Liver (tissue), 9 donors: ENCODE measurements around the gene NXPE1. TPM values are rescaled to one million over a fixed set of nuclear protein-coding genes. Genes with fewer than 3 reads are reported as not detected.

Experiments
- DNase-seq: peaks from one replicate; pipeline ENCODE4 v3.0.0-alpha.2; 2017; ENCODE audit warnings: low spot score
- H3K27ac ChIP-seq, 2 donors: one replicate each; pipeline ENCODE4 v1.7.0; 2013; ENCODE audit warnings: inconsistent platforms in 2 of 2, low read length in 2 of 2, control low read depth in 1 of 2, low read depth in 1 of 2, mild to moderate bottlenecking in 1 of 2
- H3K27me3 ChIP-seq, 4 donors: one replicate each; pipeline versions ENCODE4 v1.6.1 to v1.7.0; 2013; ENCODE audit warnings: low read length in 3 of 4, inconsistent platforms in 1 of 4, mild to moderate bottlenecking in 1 of 4, moderate library complexity in 1 of 4; ENCODE audit not compliant: control insufficient read depth in 4 of 4, insufficient read depth in 4 of 4
- H3K36me3 ChIP-seq, 4 donors: one replicate each; pipeline versions ENCODE4 v1.6.1 to v1.7.0; 2013; ENCODE audit warnings: low read length in 3 of 4, mild to moderate bottlenecking in 3 of 4, low read depth in 1 of 4, moderate library complexity in 1 of 4; ENCODE audit not compliant: control insufficient read depth in 4 of 4, insufficient read depth in 3 of 4
- H3K4me1 ChIP-seq, 4 donors: one replicate each; pipeline versions ENCODE4 v1.6.1 to v1.7.0; 2013; ENCODE audit warnings: low read length in 3 of 4, mild to moderate bottlenecking in 3 of 4, moderate library complexity in 1 of 4; ENCODE audit not compliant: control insufficient read depth in 4 of 4, insufficient read depth in 4 of 4
- H3K4me3 ChIP-seq, 3 donors: one replicate each; pipeline versions ENCODE4 v1.6.1 to v1.7.0; 2013; ENCODE audit warnings: low read length in 3 of 3, control low read depth in 1 of 3, low read depth in 1 of 3, mild to moderate bottlenecking in 1 of 3
- H3K9ac ChIP-seq, 2 donors: one replicate each; pipeline ENCODE4 v1.7.0; 2013; ENCODE audit warnings: low read length in 2 of 2, mild to moderate bottlenecking in 2 of 2, moderate library complexity in 2 of 2, control low read depth in 1 of 2, low read depth in 1 of 2
- H3K9me3 ChIP-seq, 4 donors: one replicate each; pipeline versions ENCODE4 v1.6.1 to v1.7.0; 2013; ENCODE audit warnings: low read length in 3 of 4; ENCODE audit not compliant: control insufficient read depth in 4 of 4
- EGR1 ChIP-seq, 2 donors: IDR thresholded peaks; 2 replicates each; pipeline ENCODE4 v1.6.1; 2016 to 2018; ENCODE audit warnings: antibody characterized with exemption in 2 of 2, low read depth in 2 of 2
- FOXA1 ChIP-seq: IDR thresholded peaks from 2 replicates; pipeline ENCODE4 v1.6.1; 2016; ENCODE audit warnings: antibody characterized with exemption
- FOXA2 ChIP-seq: IDR thresholded peaks from 2 replicates; pipeline ENCODE4 v1.6.1; 2016; ENCODE audit warnings: antibody characterized with exemption
- GABPA ChIP-seq, 2 donors: IDR thresholded peaks in 1 of 2; conservative IDR thresholded peaks in 1 of 2; 2 replicates each; pipeline ENCODE4 v1.6.1; 2016; ENCODE audit warnings: antibody characterized with exemption in 2 of 2, mild to moderate bottlenecking in 1 of 2, moderate library complexity in 1 of 2
- HNF4G ChIP-seq: IDR thresholded peaks from 2 replicates; pipeline ENCODE4 v1.6.1; 2016; ENCODE audit warnings: antibody characterized with exemption
- JUND ChIP-seq, 2 donors: IDR thresholded peaks; 2 replicates each; pipeline ENCODE4 v1.6.1; 2016; ENCODE audit warnings: antibody characterized with exemption in 2 of 2
- NR2F2 ChIP-seq: IDR thresholded peaks from 2 replicates; pipeline ENCODE4 v1.6.1; 2016; ENCODE audit warnings: antibody characterized with exemption
- RAD21 ChIP-seq, 2 donors: IDR thresholded peaks; 2 replicates each; pipeline ENCODE4 v1.6.1; 2016; ENCODE audit warnings: antibody characterized with exemption in 2 of 2, mild to moderate bottlenecking in 2 of 2
- REST ChIP-seq: IDR thresholded peaks from 2 replicates; pipeline ENCODE4 v1.6.1; 2016; ENCODE audit warnings: antibody characterized with exemption, mild to moderate bottlenecking
- RXRA ChIP-seq, 2 donors: IDR thresholded peaks; 2 replicates each; pipeline ENCODE4 v1.6.1; 2017 to 2018; ENCODE audit warnings: antibody characterized with exemption in 2 of 2, mild to moderate bottlenecking in 1 of 2
- SP1 ChIP-seq: IDR thresholded peaks from 2 replicates; pipeline ENCODE4 v1.6.1; 2018; ENCODE audit warnings: antibody characterized with exemption, mild to moderate bottlenecking
- TAF1 ChIP-seq: conservative IDR thresholded peaks from 2 replicates; pipeline ENCODE4 v1.6.1; 2016; ENCODE audit warnings: antibody characterized with exemption, mild to moderate bottlenecking
- YY1 ChIP-seq: IDR thresholded peaks from 2 replicates; pipeline ENCODE4 v1.6.1; 2016; ENCODE audit warnings: antibody characterized with exemption, mild to moderate bottlenecking
- whole genome bisulfite sequencing: extraction: QIAGEN DNeasy Blood & Tissue Kit; methylation state at CpG from one replicate; pipeline ENCODE4 v1.1.7; 2013; 5-methylcytosine and 5-hydroxymethylcytosine counted together
- polyA plus RNA-seq, 2 donors: library from polyadenylated mRNA; stranded (reverse) in 1 of 2; unstranded in 1 of 2; fragments of 200-250 nt in 1 of 2; fragments of >200 nt in 1 of 2; fragmentation: Nextera tagmentation in 1 of 2; extraction: Ambion mirVana in 1 of 2; gene quantifications; one replicate each; pipeline versions ENCODE4 v1.2.1 to v1.2.3, GENCODE V29; 2013 to 2015
- total RNA-seq, 2 donors: library from RNA; depleted of rRNA; stranded (reverse); fragments of >200 nt; gene quantifications; one replicate each; pipeline ENCODE4 v1.2.3, GENCODE V29; 2014
- TF ChIP-seq, protein P1 (sequence below): IDR thresholded peaks from 2 replicates; pipeline ENCODE4 v1.6.1; 2016; ENCODE audit warnings: antibody characterized with exemption
- TF ChIP-seq, protein P2 (sequence below): fragments of 150-350 bp; IDR thresholded peaks from 2 replicates; pipeline ENCODE4 v1.5.1; 2017; ENCODE audit warnings: improper control_type of control experiment, low read depth, low read length; ENCODE audit not compliant: missing input control
- donor health status: healthy.
- donor health status: healthy.
- donor health status: healthy.
- donor health status: healthy.
- donor health status: healthy.

Gene NXPE1
- total and polyA plus RNA-seq, 4 donors, result not detected

- Histone ChIP-seq H3K9ac (no peak within 1 kb of the TSS), H3K4me3 (no peak within 1 kb of the TSS), H3K27ac (no peak within 1 kb of the TSS), H3K27me3 (no peaks in the 10 kb centered on the region), H3K4me1 (no peaks in the 10 kb centered on the region), H3K36me3 (no peaks in the 10 kb centered on the region), H3K9me3 (peaks cover 0 to 6% (median 0%) of the 10 kb centered on the region in 4 donors)
- DNase-seq, result no peak
- TF ChIP-seq FOXA2, result no peak
- no peak for TF ChIP-seq GABPA (IDR thresholded peaks at IDR 0.05 in 1 of 2, conservative IDR thresholded peaks at IDR 0.05 in 1 of 2)
- no peak for TF ChIP-seq FOXA1
- no peak for TF ChIP-seq RAD21 (IDR thresholded peaks at IDR 0.05)
- TF ChIP-seq NR2F2, result no peak
- WGBS, result 57% methylated on average over 2 of the region's 2 CpGs
Observed at GRCh38 chr11:114595571-114595970, 35.9 kb upstream of the NXPE1 start, which contains the start of gene NXPE4. TSS of gene NXPE4 (minus strand) at chr11:114595786. CDS start at chr11:114594759, 1,027 bp downstream.

GRCh38 chr11:114594703-114595102 lies 35.0 kb upstream of the NXPE1 start:
- Histone ChIP-seq H3K27ac (no peak overlapping the region), H3K36me3 (no peaks in the 10 kb centered on the region), H3K9me3 (peaks cover 0 to 6% (median under 1%) of the 10 kb centered on the region in 4 donors), H3K9ac (no peak overlapping the region), H3K4me3 (no peak overlapping the region), H3K4me1 (no peaks in the 10 kb centered on the region), H3K27me3 (no peaks in the 10 kb centered on the region)
- no peak for TF ChIP-seq RAD21 (IDR thresholded peaks at IDR 0.05)
- TF ChIP-seq FOXA2, result no peak
- no peak for TF ChIP-seq RXRA (IDR thresholded peaks at IDR 0.05)
- no peak for TF ChIP-seq TAF1
- no peak for TF ChIP-seq EGR1 (IDR thresholded peaks at IDR 0.05; ENCODE audit: low read depth in 2 of 2)
- TF ChIP-seq, protein P1, sequence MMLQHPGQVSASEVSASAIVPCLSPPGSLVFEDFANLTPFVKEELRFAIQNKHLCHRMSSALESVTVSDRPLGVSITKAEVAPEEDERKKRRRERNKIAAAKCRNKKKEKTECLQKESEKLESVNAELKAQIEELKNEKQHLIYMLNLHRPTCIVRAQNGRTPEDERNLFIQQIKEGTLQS, result no peak
- TF ChIP-seq FOXA1, result no peak
- TF ChIP-seq SP1, result no peak
- TF ChIP-seq HNF4G, result no peak
- no peak for TF ChIP-seq JUND (IDR thresholded peaks at IDR 0.05)
- TF ChIP-seq YY1, result no peak
- no peak for DNase-seq
- WGBS, result 66% methylated on average over 3 of the region's 3 CpGs

GRCh38 chr11:114587398-114587953 lies 27.8 kb upstream of the NXPE1 start:
- Histone ChIP-seq H3K27ac (no peak overlapping the region), H3K27me3 (no peaks in the 10 kb centered on the region), H3K9me3 (peaks cover 17 to 29% (median 24%) of the 10 kb centered on the region in 4 donors), H3K4me3 (peak overlapping the region in 1 of 3 donors; percentile 11), H3K36me3 (no peaks in the 10 kb centered on the region), H3K9ac (no peak overlapping the region), H3K4me1 (no peaks in the 10 kb centered on the region)
- DNase-seq, result no peak
- 84% methylated on average over 3 of the region's 3 CpGs for WGBS
- TF ChIP-seq NR2F2 (no peak), RAD21 (IDR thresholded peaks at IDR 0.05) (no peak), FOXA1 (no peak), SP1 (no peak), YY1 (no peak), EGR1 (IDR thresholded peaks at IDR 0.05; ENCODE audit: low read depth in 2 of 2) (no peak), RXRA (IDR thresholded peaks at IDR 0.05) (no peak), JUND (IDR thresholded peaks at IDR 0.05) (no peak), GABPA (IDR thresholded peaks at IDR 0.05 in 1 of 2, conservative IDR thresholded peaks at IDR 0.05 in 1 of 2) (no peak), REST (no peak), FOXA2 (no peak)
- TF ChIP-seq, protein P1, result no peak
- TF ChIP-seq, protein P2, sequence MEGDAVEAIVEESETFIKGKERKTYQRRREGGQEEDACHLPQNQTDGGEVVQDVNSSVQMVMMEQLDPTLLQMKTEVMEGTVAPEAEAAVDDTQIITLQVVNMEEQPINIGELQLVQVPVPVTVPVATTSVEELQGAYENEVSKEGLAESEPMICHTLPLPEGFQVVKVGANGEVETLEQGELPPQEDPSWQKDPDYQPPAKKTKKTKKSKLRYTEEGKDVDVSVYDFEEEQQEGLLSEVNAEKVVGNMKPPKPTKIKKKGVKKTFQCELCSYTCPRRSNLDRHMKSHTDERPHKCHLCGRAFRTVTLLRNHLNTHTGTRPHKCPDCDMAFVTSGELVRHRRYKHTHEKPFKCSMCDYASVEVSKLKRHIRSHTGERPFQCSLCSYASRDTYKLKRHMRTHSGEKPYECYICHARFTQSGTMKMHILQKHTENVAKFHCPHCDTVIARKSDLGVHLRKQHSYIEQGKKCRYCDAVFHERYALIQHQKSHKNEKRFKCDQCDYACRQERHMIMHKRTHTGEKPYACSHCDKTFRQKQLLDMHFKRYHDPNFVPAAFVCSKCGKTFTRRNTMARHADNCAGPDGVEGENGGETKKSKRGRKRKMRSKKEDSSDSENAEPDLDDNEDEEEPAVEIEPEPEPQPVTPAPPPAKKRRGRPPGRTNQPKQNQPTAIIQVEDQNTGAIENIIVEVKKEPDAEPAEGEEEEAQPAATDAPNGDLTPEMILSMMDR, result no peak
